ENCODE data around the gene CCNY. TPM values are rescaled to one million over a fixed set of nuclear protein-coding genes. Genes with fewer than 3 reads are reported as not detected.

The CCNY gene
- total RNA-seq, 2 donors from 2014 or later = 60.5 to 65.9 TPM

- no peak for TF ChIP-seq CTCF (conservative IDR thresholded peaks at IDR 0.05)
- H3K4me3 Mint-ChIP-seq = no peak overlapping the region
- Histone ChIP-seq H3K27ac (ENCODE audit: low read depth, low read length) (no peak overlapping the region), H3K4me1 (ENCODE audit: control insufficient read depth, insufficient read depth, low read length) (peaks cover 6% of the 10 kb centered on the region), H3K4me3 (ENCODE audit: low read length) (no peak overlapping the region), H3K36me3 (ENCODE audit: control insufficient read depth, insufficient read depth, low read length) (no peaks in the 10 kb centered on the region), H3K27me3 (ENCODE audit: control insufficient read depth, insufficient read depth, low read length, poor library complexity, severe bottlenecking) (no peaks in the 10 kb centered on the region), H3K9ac (ENCODE audit: extremely low read depth, low read length, poor library complexity, severe bottlenecking) (no peak overlapping the region), H3K9me3 (ENCODE audit: control insufficient read depth, low read length) (no peaks in the 10 kb centered on the region)
- WGBS, 2 experiments (ENCODE audit: insufficient coverage in 1 of 2, insufficient read length in 1 of 2) = 87 to 100% methylated on average over 2 to 9 of the region's 9 CpGs
- H3K9me3 Mint-ChIP-seq = no peaks in the 10 kb centered on the region
- H3K27ac Mint-ChIP-seq = no peak overlapping the region
- no peaks in the 10 kb centered on the region for H3K36me3 Mint-ChIP-seq (ENCODE audit: low read depth)
- no peak for DNase-seq
- H3K4me1 Mint-ChIP-seq = peaks cover 26% of the 10 kb centered on the region
- H3K27me3 Mint-ChIP-seq (ENCODE audit: insufficient read depth) = no peaks in the 10 kb centered on the region
Observed at GRCh38 chr10:35355971-35356724, 19.8 kb downstream of the CCNY start.

- peaks cover 22% of the 10 kb centered on the region for H3K4me1 Mint-ChIP-seq
Observed at GRCh38 chr10:35356725-35357092, 20.4 kb downstream of the CCNY start.

GRCh38 chr10:35359056-35359455 lies 22.7 kb downstream of the CCNY start:
- TF ChIP-seq CTCF (conservative IDR thresholded peaks at IDR 0.05) = no peak
- Mint-ChIP-seq H3K4me1 (peaks cover 13% of the 10 kb centered on the region), H3K27me3 (ENCODE audit: insufficient read depth) (no peaks in the 10 kb centered on the region), H3K27ac (no peak overlapping the region), H3K4me3 (no peak overlapping the region), H3K9me3 (peaks cover 2% of the 10 kb centered on the region), H3K36me3 (ENCODE audit: low read depth) (peaks cover 4% of the 10 kb centered on the region)
- Histone ChIP-seq H3K9ac (ENCODE audit: extremely low read depth, low read length, poor library complexity, severe bottlenecking) (no peak overlapping the region), H3K27me3 (ENCODE audit: control insufficient read depth, insufficient read depth, low read length, poor library complexity, severe bottlenecking) (no peaks in the 10 kb centered on the region), H3K9me3 (ENCODE audit: control insufficient read depth, low read length) (no peaks in the 10 kb centered on the region), H3K4me3 (ENCODE audit: low read length) (no peak overlapping the region), H3K36me3 (ENCODE audit: control insufficient read depth, insufficient read depth, low read length) (no peaks in the 10 kb centered on the region), H3K27ac (ENCODE audit: low read depth, low read length) (no peak overlapping the region), H3K4me1 (ENCODE audit: control insufficient read depth, insufficient read depth, low read length) (peaks cover 6% of the 10 kb centered on the region)
- DNase-seq = no peak
- 93 to 100% methylated on average over 1 to 2 of the region's 2 CpGs for WGBS, 2 experiments (ENCODE audit: insufficient coverage in 1 of 2, insufficient read length in 1 of 2)

More at GRCh38 chr10:35356725-35357092, 20.4 kb downstream of the CCNY start:
- no peak for DNase-seq
- no peaks in the 10 kb centered on the region for H3K36me3 Mint-ChIP-seq (ENCODE audit: low read depth)
- no peaks in the 10 kb centered on the region for H3K36me3 ChIP-seq (ENCODE audit: control insufficient read depth, insufficient read depth, low read length)
- no peaks in the 10 kb centered on the region for H3K27me3 ChIP-seq (ENCODE audit: control insufficient read depth, insufficient read depth, low read length, poor library complexity, severe bottlenecking)
- no peak overlapping the region for H3K9ac ChIP-seq (ENCODE audit: extremely low read depth, low read length, poor library complexity, severe bottlenecking)
- no peak overlapping the region for H3K4me3 ChIP-seq (ENCODE audit: low read length)
- no peak overlapping the region for H3K27ac ChIP-seq (ENCODE audit: low read depth, low read length)
- no peaks in the 10 kb centered on the region for H3K9me3 ChIP-seq (ENCODE audit: control insufficient read depth, low read length)
- no peaks in the 10 kb centered on the region for H3K9me3 Mint-ChIP-seq
- peak overlapping the region; percentile 70 for H3K27ac Mint-ChIP-seq
- TF ChIP-seq CTCF (conservative IDR thresholded peaks at IDR 0.05) = no peak
- no peaks in the 10 kb centered on the region for H3K27me3 Mint-ChIP-seq (ENCODE audit: insufficient read depth)
- WGBS, 2 experiments (ENCODE audit: insufficient coverage in 1 of 2, insufficient read length in 1 of 2) = 80 to 87% methylated on average over 2 of the region's 2 CpGs
- peaks cover 6% of the 10 kb centered on the region for H3K4me1 ChIP-seq (ENCODE audit: control insufficient read depth, insufficient read depth, low read length)
- H3K4me3 Mint-ChIP-seq = no peak overlapping the region
